Testis (tissue), 2 donors: ENCODE measurements around the gene RARG.

Experiments
- CTCF ChIP-seq, 3 experiments: fragments of 450-650 bp in 2 of 3; fragments of 200-600 bp in 1 of 3; sonication (generic) in 1 of 3; IDR thresholded peaks; one replicate each; pipeline ENCODE4 v1.5.1; 2016 to 2019; ENCODE audit warnings: antibody characterized with exemption in 3 of 3, mild to moderate bottlenecking in 2 of 3, moderate library complexity in 1 of 3
- POLR2A ChIP-seq: fragments of 450-650 bp; IDR thresholded peaks from one replicate; pipeline ENCODE4 v1.6.1; 2017; ENCODE audit warnings: antibody characterized with exemption, mild to moderate bottlenecking, moderate library complexity

GRCh38 chr12:53184828-53185227, 47.2 kb downstream of the RARG start:
- TF ChIP-seq CTCF (IDR thresholded peaks at IDR 0.05) (no peak), POLR2A (no peak)
